ENCODE measurements around the gene GLMP.

DNA sequence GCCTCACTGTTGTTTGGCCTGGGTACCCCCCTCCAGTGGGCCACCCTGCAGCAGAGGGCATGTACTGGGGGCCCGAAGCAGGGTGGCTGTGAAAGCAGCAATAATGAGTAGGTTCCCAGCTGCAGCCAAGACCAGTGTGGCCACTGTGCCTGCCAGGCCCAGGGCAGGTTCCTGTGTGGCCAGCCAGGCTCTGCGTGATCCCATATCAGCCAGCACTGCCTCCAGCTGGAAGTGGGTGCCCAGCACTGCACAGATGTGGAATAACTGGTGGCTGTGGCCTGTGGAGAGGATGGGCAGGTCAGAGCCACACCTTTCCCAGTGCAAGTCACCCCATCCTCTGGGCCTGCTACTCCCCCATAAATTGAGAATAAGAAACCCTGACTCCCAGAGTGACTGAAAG, 51.4 kb downstream of the GLMP start:
- no peak for TF ChIP-seq POLR2AphosphoS5 (IDR thresholded peaks at IDR 0.05; ENCODE audit: low read depth, low read length)
- TF ChIP-seq, protein P1, sequence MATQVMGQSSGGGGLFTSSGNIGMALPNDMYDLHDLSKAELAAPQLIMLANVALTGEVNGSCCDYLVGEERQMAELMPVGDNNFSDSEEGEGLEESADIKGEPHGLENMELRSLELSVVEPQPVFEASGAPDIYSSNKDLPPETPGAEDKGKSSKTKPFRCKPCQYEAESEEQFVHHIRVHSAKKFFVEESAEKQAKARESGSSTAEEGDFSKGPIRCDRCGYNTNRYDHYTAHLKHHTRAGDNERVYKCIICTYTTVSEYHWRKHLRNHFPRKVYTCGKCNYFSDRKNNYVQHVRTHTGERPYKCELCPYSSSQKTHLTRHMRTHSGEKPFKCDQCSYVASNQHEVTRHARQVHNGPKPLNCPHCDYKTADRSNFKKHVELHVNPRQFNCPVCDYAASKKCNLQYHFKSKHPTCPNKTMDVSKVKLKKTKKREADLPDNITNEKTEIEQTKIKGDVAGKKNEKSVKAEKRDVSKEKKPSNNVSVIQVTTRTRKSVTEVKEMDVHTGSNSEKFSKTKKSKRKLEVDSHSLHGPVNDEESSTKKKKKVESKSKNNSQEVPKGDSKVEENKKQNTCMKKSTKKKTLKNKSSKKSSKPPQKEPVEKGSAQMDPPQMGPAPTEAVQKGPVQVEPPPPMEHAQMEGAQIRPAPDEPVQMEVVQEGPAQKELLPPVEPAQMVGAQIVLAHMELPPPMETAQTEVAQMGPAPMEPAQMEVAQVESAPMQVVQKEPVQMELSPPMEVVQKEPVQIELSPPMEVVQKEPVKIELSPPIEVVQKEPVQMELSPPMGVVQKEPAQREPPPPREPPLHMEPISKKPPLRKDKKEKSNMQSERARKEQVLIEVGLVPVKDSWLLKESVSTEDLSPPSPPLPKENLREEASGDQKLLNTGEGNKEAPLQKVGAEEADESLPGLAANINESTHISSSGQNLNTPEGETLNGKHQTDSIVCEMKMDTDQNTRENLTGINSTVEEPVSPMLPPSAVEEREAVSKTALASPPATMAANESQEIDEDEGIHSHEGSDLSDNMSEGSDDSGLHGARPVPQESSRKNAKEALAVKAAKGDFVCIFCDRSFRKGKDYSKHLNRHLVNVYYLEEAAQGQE (IDR thresholded peaks at IDR 0.05; ENCODE audit: insufficient read depth in 1 of 2, low read depth in 2 of 2, low read length in 2 of 2), result no peak
- TF ChIP-seq SIN3A (IDR thresholded peaks at IDR 0.05; ENCODE audit: borderline replicate concordance, insufficient read depth, low read length), result no peak
- no peak for TF ChIP-seq TAF1 (IDR thresholded peaks at IDR 0.05; ENCODE audit: borderline replicate concordance, insufficient read depth, low read length)
- no peak for TF ChIP-seq FOXP2 (optimal IDR thresholded peaks at IDR 0.05; ENCODE audit: borderline replicate concordance, extremely low read depth, extremely low read length, insufficient read depth)
